ENCODE measurements around the gene COL10A1.
A peak's percentile ranks its signal among the peaks of the same experiment; 100 is the strongest.
"Not testable (repeated sequence)": the region's sequence is repeated elsewhere in the genome, so short reads cannot be mapped to it uniquely, and the experiment has no call there.

Gene COL10A1

DNA sequence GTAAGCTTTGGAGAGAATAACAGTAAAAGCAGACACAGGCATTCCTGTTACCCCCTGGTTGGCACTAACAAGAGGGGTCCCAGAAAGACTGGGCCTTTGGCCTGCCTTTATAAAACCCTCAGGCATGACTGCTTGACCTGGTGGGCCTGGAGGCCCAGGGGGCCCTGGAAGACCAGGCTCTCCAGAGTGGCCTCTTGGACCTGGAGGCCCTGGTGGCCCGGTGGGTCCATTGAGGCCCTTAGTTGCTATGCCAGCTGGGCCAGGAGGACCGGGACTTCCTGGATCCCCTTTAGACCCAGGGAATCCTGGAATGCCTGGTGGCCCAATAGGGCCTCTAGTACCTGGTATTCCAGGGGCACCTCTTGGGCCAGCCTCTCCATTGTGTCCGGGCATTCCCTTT lies 5.5 kb downstream of the COL10A1 start:
- DNase-seq (ENCODE audit: low read depth in 3 of 3), result no peak

DNA sequence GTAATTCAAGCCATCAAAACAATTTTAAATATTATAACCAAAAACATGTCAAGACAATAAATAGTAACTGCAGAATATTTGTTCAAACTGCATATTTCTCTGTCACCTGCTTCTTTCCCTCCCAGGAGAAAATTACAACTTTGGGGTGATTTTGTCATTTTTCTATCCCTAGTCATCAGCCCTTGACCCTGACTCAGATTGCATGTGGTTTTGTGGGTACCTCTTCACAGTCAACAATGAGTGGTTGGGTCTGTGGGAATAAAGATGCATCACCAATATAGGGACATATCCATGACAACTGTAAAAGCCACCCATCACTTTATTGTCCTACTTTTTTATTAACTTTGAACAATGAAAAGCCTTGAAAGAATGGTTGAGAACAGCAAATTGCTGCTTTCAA lies 7.3 kb downstream of the COL10A1 start:
- DNase-seq (ENCODE audit: low read depth in 3 of 3), result no peak

DNA sequence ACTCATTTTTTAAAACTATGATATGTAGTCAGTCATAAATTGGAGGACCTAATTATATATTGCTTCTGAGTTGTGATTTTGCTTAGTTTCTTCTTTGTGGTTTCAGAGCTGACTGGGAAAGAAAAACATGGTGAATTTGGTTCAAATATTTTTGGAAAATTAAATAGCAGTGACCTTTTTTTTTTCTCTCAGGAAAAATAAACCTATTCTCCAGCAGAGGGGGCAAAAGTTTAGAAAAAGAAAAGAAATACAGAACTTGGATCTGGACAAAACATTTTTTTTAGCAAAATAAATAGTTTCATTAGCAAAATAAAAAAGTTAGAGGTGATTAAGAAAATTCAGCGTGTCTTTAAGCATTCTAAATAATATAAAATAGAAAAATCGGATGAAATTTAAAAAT lies 10.2 kb downstream of the COL10A1 start:
- no peak for DNase-seq (ENCODE audit: low read depth in 3 of 3)

DNA sequence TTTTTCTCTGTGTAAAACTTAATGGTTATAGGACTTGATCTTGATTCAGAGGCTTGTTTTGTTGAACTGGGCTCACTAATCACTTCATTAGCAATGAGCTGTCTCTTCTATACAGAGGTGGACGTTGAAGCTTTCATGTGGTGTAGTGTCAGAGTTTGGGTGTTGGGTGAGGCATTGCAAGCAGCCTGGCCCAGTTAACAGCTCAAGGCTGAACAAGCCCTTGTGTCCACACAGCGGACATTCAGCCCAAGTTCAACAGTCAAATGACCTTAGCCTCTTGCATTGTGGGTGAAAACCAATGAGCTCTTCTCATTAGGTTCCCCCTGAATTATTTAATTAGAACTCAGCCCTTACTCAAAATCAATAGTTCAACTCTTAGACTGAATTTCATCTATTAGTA lies 12.5 kb downstream of the COL10A1 start:
- no peak for DNase-seq (ENCODE audit: low read depth in 3 of 3)

DNA sequence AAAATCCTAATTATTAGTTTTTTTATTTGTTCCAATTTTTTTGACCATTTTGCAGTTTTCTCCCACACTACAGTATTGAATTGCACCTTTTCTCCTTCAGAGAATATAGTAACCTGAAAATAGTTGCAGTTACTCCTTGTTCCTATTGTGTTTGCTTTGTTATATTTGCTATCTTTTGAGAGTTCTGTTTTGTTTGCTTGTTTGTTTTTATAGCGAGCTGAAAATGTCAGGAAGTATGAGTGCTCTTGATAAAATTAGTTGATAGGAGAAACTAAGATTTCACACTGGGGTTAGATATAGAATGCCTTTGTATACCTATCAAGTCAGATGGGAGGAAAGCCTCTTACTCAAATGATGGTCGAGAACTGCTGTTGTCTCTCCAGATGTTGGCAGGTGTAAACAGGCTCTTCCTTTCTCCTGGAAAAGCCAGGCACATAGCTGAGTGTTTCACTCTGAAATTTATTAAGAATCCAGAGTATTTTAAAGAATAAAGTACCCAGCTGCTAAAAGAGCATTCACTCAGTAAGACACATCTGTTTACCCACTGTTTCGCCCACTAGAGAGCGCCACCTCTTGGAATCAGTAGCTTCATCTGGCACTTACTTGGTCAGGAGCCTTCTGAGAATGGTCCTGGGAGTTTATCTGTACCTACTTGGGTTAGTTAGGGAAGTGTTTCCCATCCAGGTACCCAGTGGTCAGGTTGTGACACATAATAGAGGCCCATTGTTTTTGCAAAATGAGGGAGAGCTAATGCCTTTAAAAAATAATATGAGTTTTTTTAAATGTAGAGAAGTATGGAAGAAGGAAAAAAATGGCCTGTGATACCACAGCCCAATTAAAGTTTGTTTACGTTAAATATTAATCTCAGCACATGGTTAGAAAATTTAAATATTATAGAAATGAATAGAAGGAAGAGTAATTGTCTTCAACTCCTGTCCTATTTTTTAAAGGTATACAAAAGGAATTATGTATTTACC lies 14.1 kb downstream of the COL10A1 start:
- DNase-seq (ENCODE audit: low read depth in 3 of 3), result peak in 1 of 3 donors; percentile 10

DNA sequence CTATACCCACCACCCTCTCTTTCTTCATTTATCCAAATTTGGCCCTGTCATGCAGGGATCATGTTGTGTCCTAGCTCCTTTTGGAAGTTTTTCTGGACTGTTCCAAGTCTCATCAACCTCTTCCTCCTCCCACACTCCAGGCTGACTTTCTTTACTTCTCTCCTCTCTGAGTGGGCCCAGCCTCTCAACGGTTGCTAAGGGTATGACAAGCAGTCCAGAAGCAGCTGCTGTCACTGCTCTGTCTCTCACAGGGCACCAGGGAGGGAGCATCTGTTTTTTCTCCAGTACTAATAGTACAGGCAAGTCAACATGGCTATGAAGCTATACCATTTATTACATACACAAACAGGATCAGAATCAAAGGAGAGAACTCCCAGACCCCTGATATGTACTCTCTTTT lies 17.1 kb downstream of the COL10A1 start:
- DNase-seq (ENCODE audit: low read depth in 3 of 3), result no peak

DNA sequence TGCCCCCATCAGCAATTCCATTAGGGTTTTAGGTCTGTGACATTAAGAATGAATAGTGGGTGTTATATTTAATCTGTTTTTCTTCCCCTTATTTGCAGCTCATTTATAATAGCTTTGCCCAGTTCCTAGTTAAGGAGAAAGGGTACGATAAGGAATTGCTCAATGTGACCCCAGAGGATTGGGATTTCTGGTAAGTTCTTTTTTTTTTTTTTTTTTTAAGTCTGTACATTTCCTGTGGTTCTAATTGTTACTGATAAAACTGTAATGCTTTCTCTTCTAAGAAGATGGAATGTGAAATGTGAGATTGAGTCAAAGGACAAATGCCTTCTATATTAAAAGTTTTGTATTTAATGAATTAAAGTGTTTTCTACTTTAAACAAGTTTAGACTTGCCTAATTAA lies 19.8 kb downstream of the COL10A1 start:
- no peak for DNase-seq (ENCODE audit: low read depth in 3 of 3)

DNA sequence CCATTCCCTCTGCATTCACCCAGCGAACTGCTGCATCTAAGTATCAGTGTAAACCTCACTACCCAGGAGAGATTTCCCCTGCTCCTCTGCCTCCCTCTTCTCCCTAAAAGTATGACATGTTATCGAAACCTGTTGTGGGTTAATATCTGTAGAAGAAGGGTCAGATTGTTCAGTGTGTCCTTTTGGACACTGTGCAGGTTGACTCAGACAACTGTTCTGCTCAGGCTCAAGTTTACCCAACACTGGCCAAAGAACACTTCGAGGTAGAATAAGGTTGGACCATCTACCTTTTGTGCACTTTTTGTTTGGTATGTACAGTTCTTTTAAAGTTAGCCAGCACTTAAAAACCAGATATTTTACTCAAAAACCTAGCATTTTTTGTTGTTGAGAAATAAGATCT lies 20.7 kb downstream of the COL10A1 start:
- no peak for DNase-seq (ENCODE audit: low read depth in 3 of 3)

DNA sequence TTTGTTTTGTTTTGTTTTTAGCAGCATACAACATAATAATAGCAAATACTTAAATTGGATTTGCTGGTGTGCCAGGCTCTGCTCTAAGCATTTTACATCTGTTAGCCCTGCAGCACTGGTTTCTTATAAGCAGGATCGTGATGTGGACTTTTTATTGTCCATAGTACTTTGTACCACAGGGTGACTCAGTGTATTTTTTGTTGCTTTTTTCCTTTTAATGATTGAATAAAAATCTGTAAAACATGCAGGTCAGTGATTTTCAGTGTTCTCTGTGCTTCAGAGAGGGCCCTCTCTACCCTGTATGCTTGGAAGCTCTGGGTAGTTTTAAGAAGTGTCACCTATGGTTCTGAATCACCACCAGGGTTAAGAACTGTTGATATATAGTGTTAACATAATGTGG lies 21.3 kb downstream of the COL10A1 start:
- no peak for DNase-seq (ENCODE audit: low read depth in 3 of 3)

DNA sequence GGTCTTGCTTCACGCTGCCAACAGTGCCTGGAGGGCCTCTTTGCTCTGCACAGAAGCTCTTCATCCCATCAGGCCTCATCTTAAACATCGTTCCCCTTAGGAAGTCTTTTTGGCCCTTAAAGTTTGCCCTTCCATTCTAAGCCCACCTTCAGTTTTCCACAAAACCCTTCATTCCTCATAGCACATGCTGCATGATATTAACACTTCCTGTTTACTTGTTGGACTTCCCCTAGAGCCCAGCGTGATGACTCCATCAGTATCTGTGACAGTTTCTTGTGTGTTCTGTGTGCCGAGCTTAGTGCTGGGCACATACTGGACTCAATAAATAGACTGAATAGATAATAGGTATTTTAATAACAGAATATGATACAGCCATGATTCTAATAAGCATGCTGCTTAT lies 23.1 kb downstream of the COL10A1 start:
- no peak for DNase-seq (ENCODE audit: low read depth in 3 of 3)

DNA sequence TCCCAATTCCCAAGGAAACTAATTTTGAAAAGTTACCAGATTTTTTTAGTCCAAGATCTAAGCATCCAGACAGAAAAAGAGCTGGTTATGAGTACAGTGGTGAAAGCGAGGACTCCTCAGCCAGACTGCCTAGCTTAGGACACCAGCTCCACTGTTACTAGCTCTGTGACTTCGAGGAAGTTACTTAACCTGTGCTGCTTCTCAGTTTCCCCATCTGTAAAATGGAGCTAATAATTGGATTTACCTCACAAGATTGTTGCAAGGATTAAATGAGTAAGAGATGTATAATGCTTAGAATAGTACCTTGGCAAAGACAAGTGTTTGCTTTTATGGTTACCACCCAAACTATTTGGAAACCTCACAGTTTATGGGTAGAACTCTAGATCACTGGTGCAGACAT lies 24.1 kb downstream of the COL10A1 start:
- DNase-seq (ENCODE audit: low read depth in 3 of 3), result no peak

DNA sequence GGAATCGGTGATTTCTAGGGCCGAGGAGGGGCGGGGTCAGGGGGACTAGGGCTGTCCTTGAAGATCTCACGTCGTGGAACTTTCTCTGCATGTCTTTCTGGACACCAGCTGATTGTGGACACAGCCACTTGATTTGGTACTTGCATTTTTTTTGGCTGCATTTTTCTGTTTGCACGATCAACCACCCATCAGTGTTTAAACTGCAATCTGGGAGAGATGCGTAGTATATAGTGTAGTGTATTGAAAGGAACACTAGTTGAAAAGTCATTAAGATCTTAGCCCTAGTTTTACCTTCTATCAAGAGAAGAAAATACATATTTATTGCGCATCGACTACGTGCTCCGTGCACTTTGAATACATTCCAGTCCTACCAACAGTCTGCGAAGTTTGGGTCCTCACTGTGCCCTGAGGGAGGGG lies 24.6 kb downstream of the COL10A1 start:
- peak in 2 of 3 donors; percentile 47 to 73 for DNase-seq (ENCODE audit: low read depth in 3 of 3)

DNA sequence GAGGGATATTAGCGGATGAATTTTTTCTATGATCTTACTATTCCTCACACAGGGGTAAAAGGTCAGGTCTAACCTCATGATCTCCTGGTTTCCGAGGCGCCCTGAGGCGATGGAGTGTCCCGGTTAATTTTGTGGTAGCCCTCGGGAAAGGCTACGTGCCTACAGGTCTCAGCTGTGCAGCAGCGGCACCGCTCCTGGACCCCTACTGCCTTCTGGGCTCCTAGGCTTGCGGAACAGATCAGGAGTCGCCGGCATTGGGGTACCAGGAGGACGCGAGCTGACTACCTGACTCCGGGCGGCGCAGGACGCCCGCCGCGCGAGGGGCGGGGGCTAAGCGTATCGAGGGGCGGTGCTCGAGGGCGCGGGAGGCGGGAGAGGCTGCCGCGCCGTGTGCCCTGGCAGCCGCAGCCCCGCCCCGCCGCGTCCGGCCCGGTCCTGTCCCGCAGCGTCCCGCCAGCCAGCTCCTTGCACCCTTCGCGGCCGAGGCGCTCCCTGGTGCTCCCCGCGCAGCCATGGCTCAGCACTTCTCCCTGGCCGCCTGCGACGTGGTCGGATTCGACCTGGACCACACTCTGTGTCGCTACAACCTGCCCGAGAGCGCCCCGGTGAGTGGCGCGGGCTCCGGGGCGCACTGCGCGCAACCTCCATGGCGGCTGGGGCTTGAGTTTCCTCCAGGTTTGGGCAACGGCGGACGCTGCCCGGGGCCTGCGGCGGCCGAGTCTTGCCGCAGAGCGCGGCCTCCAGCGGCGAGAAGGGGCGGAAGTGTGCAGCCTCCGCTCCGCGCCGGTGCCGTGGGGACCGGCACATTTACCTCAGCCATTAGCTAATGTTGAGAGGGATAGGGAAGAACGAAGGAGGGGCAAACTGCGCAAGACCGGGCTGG lies 25.3 kb downstream of the COL10A1 start, which contains the start of gene NT5DC1:
Gene NT5DC1 (plus strand): TSS at position 435 of the 883 bp plus-strand sequence. CDS start 78 bp downstream, at position 513.
- DNase-seq (ENCODE audit: low read depth in 3 of 3), result peak; percentile 66 to 86 (median 75)

DNA sequence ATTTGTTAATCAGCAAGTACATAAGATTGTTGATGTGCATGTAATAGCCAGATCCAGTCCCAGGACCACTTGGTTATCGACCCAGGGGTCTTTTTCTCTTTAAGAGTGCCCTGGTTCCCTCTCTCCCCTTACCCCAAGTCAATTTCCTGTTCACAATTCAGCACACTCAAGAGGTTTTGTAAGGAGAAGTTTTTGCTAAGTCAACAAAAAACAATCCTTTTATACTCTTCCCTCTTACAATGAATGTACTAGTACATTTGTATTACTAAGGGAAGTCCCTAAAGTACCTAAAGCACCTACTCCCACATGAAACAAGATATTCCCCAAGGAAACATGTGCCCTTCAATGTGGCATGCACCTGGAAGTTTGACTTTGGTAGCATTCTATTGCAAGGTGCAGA lies 26.9 kb downstream of the COL10A1 start:
- no peak for DNase-seq (ENCODE audit: low read depth in 3 of 3)

DNA sequence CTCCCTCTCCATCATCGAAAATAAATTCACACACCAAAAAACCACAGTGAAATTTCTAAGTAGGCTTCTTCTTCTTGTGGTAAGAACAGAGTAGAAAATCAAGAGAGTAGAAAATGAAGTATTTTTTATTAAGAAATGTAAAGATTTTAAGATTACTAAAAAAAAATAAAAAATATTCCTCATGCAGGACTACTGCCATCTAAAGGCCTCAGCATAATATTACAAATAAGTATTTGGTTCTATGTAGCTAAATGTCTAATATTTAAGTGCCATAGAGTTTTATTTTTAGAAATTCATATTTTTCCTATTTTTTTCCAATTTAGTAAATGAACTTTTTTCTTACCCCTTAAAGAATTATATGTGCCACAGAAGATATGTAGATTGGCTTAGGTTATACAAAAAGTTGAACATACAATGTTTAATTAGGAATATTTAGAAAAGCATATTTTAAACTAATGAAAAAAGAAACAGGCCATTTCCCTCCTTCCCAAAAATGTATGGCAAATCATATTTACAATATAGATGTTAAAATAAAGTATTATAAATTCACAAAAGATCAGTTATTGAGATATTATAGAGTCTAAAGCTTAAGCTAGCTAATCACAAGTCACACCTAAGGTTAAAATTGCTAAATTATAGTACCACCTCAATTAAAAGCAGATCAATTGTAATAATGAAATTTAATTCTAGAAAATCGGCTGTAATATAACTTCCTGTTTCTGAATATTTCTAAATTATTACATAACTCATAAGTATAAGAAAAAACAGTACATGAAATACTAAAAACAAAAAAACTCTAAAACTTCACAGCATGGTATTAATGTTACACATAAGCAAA lies 28.7 kb downstream of the COL10A1 start:
- no peak for DNase-seq (ENCODE audit: low read depth in 3 of 3)

DNA sequence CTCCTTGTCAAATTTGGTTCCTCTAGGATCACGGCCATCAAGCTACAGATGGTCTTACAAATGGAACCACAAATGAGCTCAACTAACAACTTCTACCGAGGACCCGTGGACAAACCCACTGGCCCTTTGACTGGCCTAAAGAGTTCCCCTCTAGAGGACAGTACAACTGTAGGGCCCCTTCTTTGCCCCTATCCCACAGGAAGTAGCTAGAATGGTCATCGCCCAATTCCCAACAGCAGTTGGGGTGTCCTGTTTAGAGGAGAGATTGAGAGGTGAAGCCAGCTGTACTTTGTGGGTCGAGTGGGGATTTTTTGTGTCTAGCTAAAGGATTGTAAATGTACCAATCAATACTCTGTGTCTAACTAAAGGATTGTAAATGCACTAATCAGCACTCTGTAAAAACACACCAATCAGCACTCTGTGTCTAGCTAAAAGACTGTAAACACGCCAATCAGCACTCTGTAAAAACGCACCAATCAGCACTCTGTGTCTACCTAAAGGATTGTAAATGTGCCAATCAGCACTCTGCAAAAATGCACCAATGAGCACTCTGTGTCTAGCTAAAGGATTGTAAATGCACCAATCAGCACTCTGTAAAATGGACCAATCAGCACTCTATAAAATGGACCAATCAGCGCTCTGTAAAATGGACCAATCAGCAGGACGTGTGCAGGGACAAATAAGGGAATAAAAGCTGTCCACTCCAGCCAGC lies 29.7 kb downstream of the COL10A1 start:
- DNase-seq (ENCODE audit: low read depth in 3 of 3), result not testable (repeated sequence)

DNA sequence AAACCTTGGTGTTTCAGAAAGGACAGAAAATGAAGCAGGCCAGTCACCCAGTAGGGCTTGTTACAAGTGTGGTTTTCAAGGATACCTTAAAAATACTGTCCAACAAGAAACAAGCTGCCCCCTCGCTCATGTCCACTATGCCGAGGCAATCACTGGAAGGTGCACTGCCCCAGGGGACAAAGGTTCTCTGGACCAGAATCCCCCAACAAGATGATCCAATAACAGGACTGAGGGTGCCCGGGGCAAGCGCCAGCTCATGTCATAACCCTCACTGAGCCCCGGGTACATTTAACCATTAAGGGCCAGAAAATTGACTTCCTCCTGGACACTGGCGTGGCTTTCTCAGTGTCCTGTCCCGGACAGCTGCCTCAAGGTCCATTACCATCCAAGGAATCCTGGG lies 31.9 kb downstream of the COL10A1 start:
- no peak for DNase-seq (ENCODE audit: low read depth in 3 of 3)

DNA sequence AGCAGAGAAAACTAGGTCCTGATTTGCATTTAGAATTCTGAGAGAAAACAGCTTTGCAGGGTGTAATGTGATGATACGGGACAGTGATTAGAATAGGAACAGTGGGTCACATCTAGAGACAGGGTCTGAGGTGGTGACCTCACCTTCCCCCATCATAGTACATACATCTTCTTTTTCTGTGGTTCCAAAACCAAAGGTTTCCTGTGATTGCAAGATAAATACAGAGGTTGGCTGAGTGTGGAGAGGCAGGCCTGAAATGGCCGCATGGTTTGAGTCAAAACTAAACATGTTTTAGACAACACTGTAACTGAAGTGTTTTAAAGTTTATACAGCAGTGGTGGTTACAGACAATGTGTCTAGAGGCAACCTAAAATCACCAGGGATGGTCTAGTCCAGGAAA lies 35.7 kb downstream of the COL10A1 start:
- no peak for DNase-seq (ENCODE audit: low read depth in 3 of 3)

DNA sequence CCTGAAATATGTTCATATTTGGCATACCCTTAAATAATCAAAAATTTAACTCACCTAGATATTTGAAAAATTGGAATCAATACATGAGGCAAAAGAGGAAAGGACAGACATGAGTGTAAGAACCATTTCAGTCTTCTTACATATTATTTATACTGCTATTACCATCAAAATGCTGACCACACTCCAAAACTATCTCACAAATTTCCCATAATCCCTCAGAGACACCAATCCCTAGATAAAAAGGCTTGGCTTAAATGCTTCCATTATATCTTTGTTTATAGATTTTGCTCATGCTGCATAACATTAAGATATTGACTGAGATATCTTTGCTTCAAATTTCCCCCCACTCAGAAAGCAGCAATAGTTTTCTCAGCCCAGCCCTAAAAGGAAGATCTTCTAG lies 37.0 kb downstream of the COL10A1 start:
- no peak for DNase-seq (ENCODE audit: low read depth in 3 of 3)

DNA sequence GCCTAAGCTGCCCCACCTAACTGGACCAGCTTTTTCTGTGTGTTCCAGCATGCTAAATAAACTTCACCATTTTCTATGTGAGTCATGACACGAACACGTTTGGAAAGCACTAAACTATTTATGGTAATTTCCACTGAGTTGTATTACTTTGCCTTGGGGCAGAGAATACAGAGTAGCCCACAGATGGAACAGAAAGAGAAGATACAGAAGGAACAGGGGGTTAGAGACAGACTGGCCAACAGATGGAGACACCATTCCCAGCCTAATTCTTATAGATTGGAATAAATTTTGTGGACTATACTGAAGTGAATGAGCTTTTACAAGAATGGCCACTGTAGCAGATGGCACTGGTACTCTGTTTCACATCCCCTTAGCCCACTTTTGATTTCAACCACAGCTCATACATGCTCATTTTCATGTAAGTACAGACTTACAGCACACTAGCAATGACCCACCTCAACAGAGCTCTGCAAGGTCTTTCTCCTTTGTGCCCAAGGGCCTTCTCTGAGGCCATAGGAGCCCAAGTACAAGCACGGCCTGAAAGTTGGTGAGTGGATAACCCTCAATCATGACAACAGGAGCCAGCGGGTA lies 38.4 kb downstream of the COL10A1 start:
- DNase-seq (ENCODE audit: low read depth in 3 of 3), result no peak

DNA sequence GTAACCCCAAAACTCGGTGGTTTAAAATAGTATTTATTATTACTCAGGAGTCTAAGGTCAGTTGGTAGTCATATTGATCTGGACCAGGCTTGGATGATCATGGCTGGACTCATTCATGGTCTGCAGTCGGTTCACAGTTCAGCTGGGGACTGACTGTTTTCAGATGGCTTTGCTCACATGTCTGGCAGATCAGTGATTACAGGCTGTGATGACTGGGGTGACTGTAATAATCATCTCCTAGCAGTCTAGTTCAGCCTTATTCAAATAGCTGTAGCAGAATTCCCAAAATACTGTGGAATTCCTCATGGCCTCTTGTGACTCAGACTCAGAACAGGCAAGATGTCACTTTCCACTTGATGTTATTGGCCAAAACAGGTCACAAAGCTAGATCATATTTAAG lies 41.6 kb downstream of the COL10A1 start:
- no peak for DNase-seq (ENCODE audit: low read depth in 3 of 3)

Data from stimulated activated CD4-positive, alpha-beta T cell treated with anti-CD3 and anti-CD28 coated beads, TNF-alpha, amount 100 ng/mL, for 48 hours (primary cell).